SK-N-SH (cell line): ENCODE results near the gene SPI1. TPM values are rescaled to one million over a fixed set of nuclear protein-coding genes. Genes with fewer than 3 reads are reported as not detected.

Source experiments
- CTCF ChIA-PET: fragments of 300-600, 350-600 bp; formaldehyde crosslinking; extraction: SDS; loops from one replicate; lab custom pipeline; 2021; lab: Yijun Ruan, JAX
- POLR2A ChIA-PET: fragments of 350-600 bp; sonication (Branson Sonifier 250); formaldehyde crosslinking; extraction: SDS; loops from one replicate; lab custom pipeline; 2020; ENCODE audit warnings: antibody characterized with exemption, inconsistent platforms; lab: Yijun Ruan, JAX
- DNase-seq: peaks from one replicate; pipeline ENCODE4 v3.0.0; 2012
- H2AFZ ChIP-seq: fragments of 200-600 bp; sonication (generic); 2 replicates; pipeline ENCODE4 v1.8.1; 2016; ENCODE audit warnings: antibody characterized with exemption, mild to moderate bottlenecking, low read depth
- H3F3A ChIP-seq: fragments of 200-600 bp; sonication (generic); replicated peaks from 2 replicates; pipeline ENCODE3; 2016; ENCODE audit warnings: antibody characterized with exemption, mild to moderate bottlenecking; ENCODE audit not compliant: insufficient read depth
- H3K27ac ChIP-seq, 2 experiments: fragments of 200-500 bp in 1 of 2; fragments of 200-600 bp in 1 of 2; sonication (Bioruptor generic) in 1 of 2; sonication (generic), shearing (Covaris generic) in 1 of 2; 2 replicates each; pipeline versions ENCODE4 v1.5.1 to v1.6.1; 2014 to 2016; ENCODE audit warnings: low read depth in 2 of 2, inconsistent platforms in 1 of 2, low read length in 1 of 2, mild to moderate bottlenecking in 1 of 2, mixed read lengths in 1 of 2
- H3K27me3 ChIP-seq: fragments of 200-600 bp; sonication (generic), shearing (Covaris generic); 2 replicates; pipeline ENCODE4 v1.6.1; 2016; ENCODE audit warnings: mixed run types; ENCODE audit not compliant: insufficient read depth
- H3K36me3 ChIP-seq, 2 experiments: fragments of 200-500 bp in 1 of 2; fragments of 200-600 bp in 1 of 2; sonication (Bioruptor generic) in 1 of 2; sonication (generic) in 1 of 2; replicated peaks in 1 of 2; 2 replicates each; pipeline versions ENCODE3 to v1.5.1; 2014 to 2016; ENCODE audit warnings: low read length in 1 of 2, mild to moderate bottlenecking in 1 of 2; ENCODE audit not compliant: insufficient read depth in 2 of 2, control insufficient read depth in 1 of 2
- H3K4me1 ChIP-seq, 2 experiments: fragments of 200-500 bp in 1 of 2; fragments of 200-600 bp in 1 of 2; sonication (Bioruptor generic) in 1 of 2; sonication (generic), shearing (Covaris generic) in 1 of 2; 2 replicates each; pipeline versions ENCODE4 v1.5.1 to v1.6.1; 2014 to 2016; ENCODE audit warnings: low read depth in 1 of 2, low read length in 1 of 2, mixed run types in 1 of 2; ENCODE audit not compliant: insufficient read depth in 2 of 2, control insufficient read depth in 1 of 2
- H3K4me2 ChIP-seq: fragments of 200-600 bp; sonication (generic), shearing (Covaris generic); 2 replicates; pipeline ENCODE4 v1.6.1; 2017; ENCODE audit warnings: mixed run types
- H3K4me3 ChIP-seq, 2 experiments: fragments of 200-500 bp in 1 of 2; fragments of 200-600 bp in 1 of 2; sonication (Bioruptor generic) in 1 of 2; sonication (generic), shearing (Covaris generic) in 1 of 2; 2 replicates each; pipeline versions ENCODE4 v1.5.1 to v1.8.1; 2014 to 2016; ENCODE audit warnings: low read depth in 2 of 2, inconsistent platforms in 1 of 2, low read length in 1 of 2, mild to moderate bottlenecking in 1 of 2, mixed read lengths in 1 of 2, moderate library complexity in 1 of 2
- H3K79me2 ChIP-seq: fragments of 200-600 bp; sonication (generic); 2 replicates; pipeline ENCODE4 v1.8.1; 2017; ENCODE audit warnings: mild to moderate bottlenecking; ENCODE audit not compliant: insufficient read depth
- H3K9ac ChIP-seq: fragments of 200-600 bp; sonication (generic); 2 replicates; pipeline ENCODE4 v1.6.1; 2017; ENCODE audit warnings: mixed run types
- H3K9me2 ChIP-seq: fragments of 200-600 bp; sonication (generic); 2 replicates; pipeline ENCODE4 v1.6.1; 2017; ENCODE audit warnings: mixed run types
- H3K9me3 ChIP-seq: fragments of 200-600 bp; sonication (generic); 2 replicates; pipeline ENCODE4 v1.6.1; 2017; ENCODE audit warnings: mixed run types, mild to moderate bottlenecking, moderate library complexity
- H4K20me1 ChIP-seq: fragments of 200-600 bp; sonication (generic); 2 replicates; pipeline ENCODE4 v1.6.1; 2017; ENCODE audit warnings: mild to moderate bottlenecking, mixed run types; ENCODE audit not compliant: insufficient read depth
- EP300 ChIP-seq, 2 experiments: IDR thresholded peaks; 2 replicates each; pipeline versions ENCODE4 v1.4.0 to v1.6.1; 2012; ENCODE audit warnings: borderline replicate concordance in 1 of 2, low read depth in 1 of 2, low read length in 1 of 2
- FOSL2 ChIP-seq: IDR thresholded peaks from 2 replicates; pipeline ENCODE4 v1.4.0; 2012; ENCODE audit warnings: low read depth, mild to moderate bottlenecking, moderate library complexity, borderline replicate concordance
- FOXJ3 ChIP-seq: sonication (generic); formaldehyde crosslinking; IDR thresholded peaks from 2 replicates; pipeline ENCODE4 v1.5.1; 2020; ENCODE audit warnings: mild to moderate bottlenecking, missing genetic modification reagents
- GABPA ChIP-seq: IDR thresholded peaks from 2 replicates; pipeline ENCODE4 v1.4.0; 2012; ENCODE audit warnings: low read depth, mild to moderate bottlenecking
- GATA2 ChIP-seq: sonication (generic); formaldehyde crosslinking; IDR thresholded peaks from 2 replicates; pipeline ENCODE4 v1.5.0; 2020; ENCODE audit warnings: mild to moderate bottlenecking, missing genetic modification reagents
- MEF2A ChIP-seq: IDR thresholded peaks from 2 replicates; pipeline ENCODE4 v1.4.0; 2012; ENCODE audit warnings: low read depth, borderline replicate concordance
- MXI1 ChIP-seq: IDR thresholded peaks from 2 replicates; pipeline ENCODE4 v1.6.1; 2012; ENCODE audit warnings: mild to moderate bottlenecking, low read depth, low read length, improper control_type of control experiment
- NFIC ChIP-seq: IDR thresholded peaks from 2 replicates; pipeline ENCODE4 v1.4.0; 2012; ENCODE audit warnings: borderline replicate concordance
- RAD21 ChIP-seq: IDR thresholded peaks from 2 replicates; pipeline ENCODE4 v1.6.1; 2012; ENCODE audit warnings: mild to moderate bottlenecking, low read length
- RFX5 ChIP-seq: IDR thresholded peaks from 2 replicates; pipeline ENCODE4 v1.6.1; 2012; ENCODE audit warnings: mild to moderate bottlenecking, improper control_type of control experiment, low read length
- SMC3 ChIP-seq: IDR thresholded peaks from 2 replicates; pipeline ENCODE4 v1.6.1; 2012; ENCODE audit warnings: low read depth, low read length, improper control_type of control experiment
- TEAD4 ChIP-seq: IDR thresholded peaks from 2 replicates; pipeline ENCODE4 v1.4.0; 2012; ENCODE audit warnings: mild to moderate bottlenecking, borderline replicate concordance; ENCODE audit not compliant: insufficient read depth
- YY1 ChIP-seq: IDR thresholded peaks from 2 replicates; pipeline ENCODE4 v1.4.0; 2012; ENCODE audit warnings: low read depth, mild to moderate bottlenecking
- WGBS: methylation state at CpG from one replicate; pipeline ENCODE4 v1.1.6; 2017; ENCODE audit warnings: low lambda C conversion rate; 5-methylcytosine and 5-hydroxymethylcytosine counted together
- polyA plus RNA-seq, 3 experiments: library from polyadenylated mRNA; depleted of rRNA; stranded (reverse); fragments of >200 nt; gene quantifications; 2 replicates each; pipeline ENCODE4 v1.2.3, GENCODE V29; 2012
- TF ChIP-seq, protein P1 (sequence below): IDR thresholded peaks from 2 replicates; pipeline ENCODE4 v1.4.0; 2012; ENCODE audit warnings: low read depth, borderline replicate concordance
- TF ChIP-seq, protein P2 (sequence below): IDR thresholded peaks from 2 replicates; pipeline ENCODE4 v1.6.1; 2012; ENCODE audit warnings: mild to moderate bottlenecking, low read depth, low read length, moderate library complexity

SPI1 gene
- polyA plus RNA-seq, 1 of the 3 experiments (the other 2 are of a cell fraction), result not detected

DNA sequence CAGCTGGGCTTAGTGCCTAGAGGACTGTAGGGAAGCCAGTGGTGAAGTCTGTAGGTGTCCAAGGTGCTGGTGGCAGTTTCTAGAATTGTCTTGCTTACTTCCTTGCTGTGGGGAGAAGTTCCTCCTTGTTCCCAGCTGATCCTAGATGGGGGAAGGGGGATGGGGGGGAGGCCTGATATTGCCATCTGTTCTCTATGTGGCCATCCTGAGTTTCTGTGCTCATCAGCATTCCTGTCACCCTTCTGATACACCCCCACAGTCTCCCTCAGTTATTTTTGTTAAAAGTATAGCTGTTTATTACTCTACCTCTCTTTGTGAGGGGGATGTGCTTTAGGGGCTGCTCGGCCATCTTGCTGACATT is 71.9 kb downstream of the SPI1 start:
- Histone ChIP-seq H3K4me1 (peaks cover 0 to 3% of the 10 kb centered on the region in 2 experiments; a peak in 1 of 4 replicates), H3K36me3 (peaks cover 51 to 52% of the 10 kb centered on the region in 2 experiments), H3K27ac (no peak overlapping the region), H3K79me2 (no peaks in the 10 kb centered on the region), H3F3A (no peaks in the 10 kb centered on the region)
- CTCF ChIA-PET, result interaction anchor here (0.9 to 1.8 kb wide), 4 partner anchors 13 to 129 kb away, joined by 3 to 7 read pairs (median 5); partner anchors contain the start of gene ARFGAP2
- WGBS, result 96% methylated on average over 1 of the region's 1 CpG
- TF ChIP-seq, protein P1, sequence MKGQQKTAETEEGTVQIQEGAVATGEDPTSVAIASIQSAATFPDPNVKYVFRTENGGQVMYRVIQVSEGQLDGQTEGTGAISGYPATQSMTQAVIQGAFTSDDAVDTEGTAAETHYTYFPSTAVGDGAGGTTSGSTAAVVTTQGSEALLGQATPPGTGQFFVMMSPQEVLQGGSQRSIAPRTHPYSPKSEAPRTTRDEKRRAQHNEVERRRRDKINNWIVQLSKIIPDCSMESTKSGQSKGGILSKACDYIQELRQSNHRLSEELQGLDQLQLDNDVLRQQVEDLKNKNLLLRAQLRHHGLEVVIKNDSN, result no peak
- no peak for TF ChIP-seq RFX5
- TF ChIP-seq MEF2A, result no peak
- no peak for TF ChIP-seq RAD21
- TF ChIP-seq FOSL2, result no peak
- TF ChIP-seq, protein P2, sequence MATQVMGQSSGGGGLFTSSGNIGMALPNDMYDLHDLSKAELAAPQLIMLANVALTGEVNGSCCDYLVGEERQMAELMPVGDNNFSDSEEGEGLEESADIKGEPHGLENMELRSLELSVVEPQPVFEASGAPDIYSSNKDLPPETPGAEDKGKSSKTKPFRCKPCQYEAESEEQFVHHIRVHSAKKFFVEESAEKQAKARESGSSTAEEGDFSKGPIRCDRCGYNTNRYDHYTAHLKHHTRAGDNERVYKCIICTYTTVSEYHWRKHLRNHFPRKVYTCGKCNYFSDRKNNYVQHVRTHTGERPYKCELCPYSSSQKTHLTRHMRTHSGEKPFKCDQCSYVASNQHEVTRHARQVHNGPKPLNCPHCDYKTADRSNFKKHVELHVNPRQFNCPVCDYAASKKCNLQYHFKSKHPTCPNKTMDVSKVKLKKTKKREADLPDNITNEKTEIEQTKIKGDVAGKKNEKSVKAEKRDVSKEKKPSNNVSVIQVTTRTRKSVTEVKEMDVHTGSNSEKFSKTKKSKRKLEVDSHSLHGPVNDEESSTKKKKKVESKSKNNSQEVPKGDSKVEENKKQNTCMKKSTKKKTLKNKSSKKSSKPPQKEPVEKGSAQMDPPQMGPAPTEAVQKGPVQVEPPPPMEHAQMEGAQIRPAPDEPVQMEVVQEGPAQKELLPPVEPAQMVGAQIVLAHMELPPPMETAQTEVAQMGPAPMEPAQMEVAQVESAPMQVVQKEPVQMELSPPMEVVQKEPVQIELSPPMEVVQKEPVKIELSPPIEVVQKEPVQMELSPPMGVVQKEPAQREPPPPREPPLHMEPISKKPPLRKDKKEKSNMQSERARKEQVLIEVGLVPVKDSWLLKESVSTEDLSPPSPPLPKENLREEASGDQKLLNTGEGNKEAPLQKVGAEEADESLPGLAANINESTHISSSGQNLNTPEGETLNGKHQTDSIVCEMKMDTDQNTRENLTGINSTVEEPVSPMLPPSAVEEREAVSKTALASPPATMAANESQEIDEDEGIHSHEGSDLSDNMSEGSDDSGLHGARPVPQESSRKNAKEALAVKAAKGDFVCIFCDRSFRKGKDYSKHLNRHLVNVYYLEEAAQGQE, result no peak
- no peak for TF ChIP-seq GABPA
- TF ChIP-seq YY1, result no peak
- no peak for TF ChIP-seq GATA2 (CRISPR knock-in tag)
- TF ChIP-seq FOXJ3 (CRISPR knock-in tag), result no peak
- TF ChIP-seq TEAD4, result no peak
- no peak for TF ChIP-seq NFIC
- TF ChIP-seq MXI1, result no peak
- no peak for TF ChIP-seq SMC3
- TF ChIP-seq EP300 (IDR thresholded peaks at IDR 0.05; ENCODE audit: borderline replicate concordance in 1 of 2, low read depth in 1 of 2, low read length in 1 of 2), result no peak
- TF ChIP-seq, all 33 proteins: peak for 0
- Histone ChIP-seq H3K9me2 (no peaks in the 10 kb centered on the region), H3K9me3 (0 out of 2 replicates have a peak, but pooled peaks cover 3% of the 10 kb centered on the region), H3K27me3 (no peaks in the 10 kb centered on the region), H3K4me2 (no peak overlapping the region), H3K9ac (no peak overlapping the region), H4K20me1 (no peaks in the 10 kb centered on the region), H2AFZ (no peak overlapping the region), H3K4me3 (no peak overlapping the region)
- POLR2A ChIA-PET, result interaction anchor here (0.6 kb wide), 1 partner anchor 17 kb away, joined by 3 read pairs; no protein-coding TSS in a partner anchor
- DNase-seq, result no peak
